ENCODE measurements around the gene SAFB2.

- TF ChIP-seq, protein P1, sequence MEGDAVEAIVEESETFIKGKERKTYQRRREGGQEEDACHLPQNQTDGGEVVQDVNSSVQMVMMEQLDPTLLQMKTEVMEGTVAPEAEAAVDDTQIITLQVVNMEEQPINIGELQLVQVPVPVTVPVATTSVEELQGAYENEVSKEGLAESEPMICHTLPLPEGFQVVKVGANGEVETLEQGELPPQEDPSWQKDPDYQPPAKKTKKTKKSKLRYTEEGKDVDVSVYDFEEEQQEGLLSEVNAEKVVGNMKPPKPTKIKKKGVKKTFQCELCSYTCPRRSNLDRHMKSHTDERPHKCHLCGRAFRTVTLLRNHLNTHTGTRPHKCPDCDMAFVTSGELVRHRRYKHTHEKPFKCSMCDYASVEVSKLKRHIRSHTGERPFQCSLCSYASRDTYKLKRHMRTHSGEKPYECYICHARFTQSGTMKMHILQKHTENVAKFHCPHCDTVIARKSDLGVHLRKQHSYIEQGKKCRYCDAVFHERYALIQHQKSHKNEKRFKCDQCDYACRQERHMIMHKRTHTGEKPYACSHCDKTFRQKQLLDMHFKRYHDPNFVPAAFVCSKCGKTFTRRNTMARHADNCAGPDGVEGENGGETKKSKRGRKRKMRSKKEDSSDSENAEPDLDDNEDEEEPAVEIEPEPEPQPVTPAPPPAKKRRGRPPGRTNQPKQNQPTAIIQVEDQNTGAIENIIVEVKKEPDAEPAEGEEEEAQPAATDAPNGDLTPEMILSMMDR (IDR thresholded peaks at IDR 0.05): no peak
- TF ChIP-seq POLR2A (IDR thresholded peaks at IDR 0.05): no peak
Measured at GRCh38 chr19:5652261-5652660, 29.7 kb upstream of the SAFB2 start.
